ENCODE results near the gene SPHK2.

SPHK2 gene

GRCh38 chr19:48608798-48609263 lies 10.5 kb upstream of the SPHK2 start (continued):
- TF ChIP-seq ZNF623 (tag by site-specific recombination; IDR thresholded peaks at IDR 0.05), result no peak
- no peak for TF ChIP-seq ZNF155 (tag by site-specific recombination; IDR thresholded peaks at IDR 0.05)
- no peak for TF ChIP-seq ZNF214 (tag by site-specific recombination; IDR thresholded peaks at IDR 0.05; ENCODE audit: borderline replicate concordance)
- TF ChIP-seq ZNF654 (tag by site-specific recombination; IDR thresholded peaks at IDR 0.05; ENCODE audit: low read depth), result peak; percentile 71
- TF ChIP-seq ZNF324 (tag by site-specific recombination; IDR thresholded peaks at IDR 0.05), result no peak
- TF ChIP-seq ZNF843 (tag by site-specific recombination; IDR thresholded peaks at IDR 0.05), result no peak
- TF ChIP-seq ZNF433 (tag by site-specific recombination; IDR thresholded peaks at IDR 0.05; ENCODE audit: low read depth), result no peak
- no peak for TF ChIP-seq TCF7L2 (IDR thresholded peaks at IDR 0.05; ENCODE audit: borderline replicate concordance, low read depth, low read length)
- no peak for TF ChIP-seq ZNF658 (tag by site-specific recombination; IDR thresholded peaks at IDR 0.05)
- no peak for TF ChIP-seq ZNF239 (tag by site-specific recombination; IDR thresholded peaks at IDR 0.05)
- TF ChIP-seq KLF17 (tag by site-specific recombination; IDR thresholded peaks at IDR 0.05), result no peak
- TF ChIP-seq, protein P1, sequence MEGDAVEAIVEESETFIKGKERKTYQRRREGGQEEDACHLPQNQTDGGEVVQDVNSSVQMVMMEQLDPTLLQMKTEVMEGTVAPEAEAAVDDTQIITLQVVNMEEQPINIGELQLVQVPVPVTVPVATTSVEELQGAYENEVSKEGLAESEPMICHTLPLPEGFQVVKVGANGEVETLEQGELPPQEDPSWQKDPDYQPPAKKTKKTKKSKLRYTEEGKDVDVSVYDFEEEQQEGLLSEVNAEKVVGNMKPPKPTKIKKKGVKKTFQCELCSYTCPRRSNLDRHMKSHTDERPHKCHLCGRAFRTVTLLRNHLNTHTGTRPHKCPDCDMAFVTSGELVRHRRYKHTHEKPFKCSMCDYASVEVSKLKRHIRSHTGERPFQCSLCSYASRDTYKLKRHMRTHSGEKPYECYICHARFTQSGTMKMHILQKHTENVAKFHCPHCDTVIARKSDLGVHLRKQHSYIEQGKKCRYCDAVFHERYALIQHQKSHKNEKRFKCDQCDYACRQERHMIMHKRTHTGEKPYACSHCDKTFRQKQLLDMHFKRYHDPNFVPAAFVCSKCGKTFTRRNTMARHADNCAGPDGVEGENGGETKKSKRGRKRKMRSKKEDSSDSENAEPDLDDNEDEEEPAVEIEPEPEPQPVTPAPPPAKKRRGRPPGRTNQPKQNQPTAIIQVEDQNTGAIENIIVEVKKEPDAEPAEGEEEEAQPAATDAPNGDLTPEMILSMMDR (tag by site-specific recombination; IDR thresholded peaks at IDR 0.05), result peak; percentile 86
- peak; percentile 62 for TF ChIP-seq ZIC2 (tag by site-specific recombination; IDR thresholded peaks at IDR 0.05)
- no peak for TF ChIP-seq WT1 (tag by site-specific recombination; IDR thresholded peaks at IDR 0.05)
- peak; percentile 65; the same call in 1 of the 2 replicates for TF ChIP-seq ZNF561 (tag by site-specific recombination; IDR thresholded peaks at IDR 0.05; ENCODE audit: borderline replicate concordance)
- no peak for TF ChIP-seq MZF1 (tag by site-specific recombination; IDR thresholded peaks at IDR 0.05; ENCODE audit: borderline replicate concordance)
- TF ChIP-seq OSR2 (tag by site-specific recombination; IDR thresholded peaks at IDR 0.05), result no peak
- no peak for TF ChIP-seq ZNF830 (tag by site-specific recombination; IDR thresholded peaks at IDR 0.05; ENCODE audit: low read depth)
- no peak for TF ChIP-seq ZNF148 (tag by site-specific recombination; IDR thresholded peaks at IDR 0.05; ENCODE audit: borderline replicate concordance)
- TF ChIP-seq KLF9 (tag by site-specific recombination; IDR thresholded peaks at IDR 0.05; ENCODE audit: low read depth), result peak; percentile 52; the same call in 1 of the 2 replicates
- no peak for TF ChIP-seq ZNF549 (tag by site-specific recombination; IDR thresholded peaks at IDR 0.05)
- no peak for TF ChIP-seq ZNF747 (tag by site-specific recombination; IDR thresholded peaks at IDR 0.05)
- TF ChIP-seq, protein P2, sequence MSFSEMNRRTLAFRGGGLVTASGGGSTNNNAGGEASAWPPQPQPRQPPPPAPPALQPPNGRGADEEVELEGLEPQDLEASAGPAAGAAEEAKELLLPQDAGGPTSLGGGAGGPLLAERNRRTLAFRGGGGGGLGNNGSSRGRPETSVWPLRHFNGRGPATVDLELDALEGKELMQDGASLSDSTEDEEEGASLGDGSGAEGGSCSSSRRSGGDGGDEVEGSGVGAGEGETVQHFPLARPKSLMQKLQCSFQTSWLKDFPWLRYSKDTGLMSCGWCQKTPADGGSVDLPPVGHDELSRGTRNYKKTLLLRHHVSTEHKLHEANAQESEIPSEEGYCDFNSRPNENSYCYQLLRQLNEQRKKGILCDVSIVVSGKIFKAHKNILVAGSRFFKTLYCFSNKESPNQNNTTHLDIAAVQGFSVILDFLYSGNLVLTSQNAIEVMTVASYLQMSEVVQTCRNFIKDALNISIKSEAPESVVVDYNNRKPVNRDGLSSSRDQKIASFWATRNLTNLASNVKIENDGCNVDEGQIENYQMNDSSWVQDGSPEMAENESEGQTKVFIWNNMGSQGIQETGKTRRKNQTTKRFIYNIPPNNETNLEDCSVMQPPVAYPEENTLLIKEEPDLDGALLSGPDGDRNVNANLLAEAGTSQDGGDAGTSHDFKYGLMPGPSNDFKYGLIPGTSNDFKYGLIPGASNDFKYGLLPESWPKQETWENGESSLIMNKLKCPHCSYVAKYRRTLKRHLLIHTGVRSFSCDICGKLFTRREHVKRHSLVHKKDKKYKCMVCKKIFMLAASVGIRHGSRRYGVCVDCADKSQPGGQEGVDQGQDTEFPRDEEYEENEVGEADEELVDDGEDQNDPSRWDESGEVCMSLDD (tag by site-specific recombination; IDR thresholded peaks at IDR 0.05), result no peak
- 0 out of 2 replicates have a peak, but pooled peaks have one; percentile 16 for TF ChIP-seq ZEB2 (tag by site-specific recombination; IDR thresholded peaks at IDR 0.05)
- TF ChIP-seq ZNF404 (tag by site-specific recombination; IDR thresholded peaks at IDR 0.05), result no peak
- no peak for TF ChIP-seq ZNF366 (tag by site-specific recombination; conservative IDR thresholded peaks at IDR 0.05)
- TF ChIP-seq, protein P3, sequence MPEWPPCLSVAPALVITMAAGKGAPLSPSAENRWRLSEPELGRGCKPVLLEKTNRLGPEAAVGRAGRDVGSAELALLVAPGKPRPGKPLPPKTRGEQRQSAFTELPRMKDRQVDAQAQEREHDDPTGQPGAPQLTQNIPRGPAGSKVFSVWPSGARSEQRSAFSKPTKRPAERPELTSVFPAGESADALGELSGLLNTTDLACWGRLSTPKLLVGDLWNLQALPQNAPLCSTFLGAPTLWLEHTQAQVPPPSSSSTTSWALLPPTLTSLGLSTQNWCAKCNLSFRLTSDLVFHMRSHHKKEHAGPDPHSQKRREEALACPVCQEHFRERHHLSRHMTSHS (tag by site-specific recombination; IDR thresholded peaks at IDR 0.05), result no peak
- TF ChIP-seq PRDM10 (tag by site-specific recombination; IDR thresholded peaks at IDR 0.05), result peak; percentile 92
- TF ChIP-seq ZBTB17 (tag by site-specific recombination; IDR thresholded peaks at IDR 0.05), result no peak

All from HEK293 (cell line).